Smooth muscle cell of the brain vasculature (primary cell): ENCODE results near the gene LIX1L.

Experiments used
- DNase-seq: peaks from one replicate; pipeline ENCODE4 v3.0.0-alpha.2; 2012; ENCODE audit warnings: low read depth, low spot score

LIX1L gene

GRCh38 chr1:145957443-145958319 is at the start of gene LIX1L:
TSS of gene LIX1L (minus strand) at chr1:145958017. CDS start at chr1:145957927, 90 bp downstream.
- peak; percentile 96 for DNase-seq

GRCh38 chr1:146001709-146002108 is 43.9 kb upstream of the LIX1L start:
- no peak for DNase-seq

DNA sequence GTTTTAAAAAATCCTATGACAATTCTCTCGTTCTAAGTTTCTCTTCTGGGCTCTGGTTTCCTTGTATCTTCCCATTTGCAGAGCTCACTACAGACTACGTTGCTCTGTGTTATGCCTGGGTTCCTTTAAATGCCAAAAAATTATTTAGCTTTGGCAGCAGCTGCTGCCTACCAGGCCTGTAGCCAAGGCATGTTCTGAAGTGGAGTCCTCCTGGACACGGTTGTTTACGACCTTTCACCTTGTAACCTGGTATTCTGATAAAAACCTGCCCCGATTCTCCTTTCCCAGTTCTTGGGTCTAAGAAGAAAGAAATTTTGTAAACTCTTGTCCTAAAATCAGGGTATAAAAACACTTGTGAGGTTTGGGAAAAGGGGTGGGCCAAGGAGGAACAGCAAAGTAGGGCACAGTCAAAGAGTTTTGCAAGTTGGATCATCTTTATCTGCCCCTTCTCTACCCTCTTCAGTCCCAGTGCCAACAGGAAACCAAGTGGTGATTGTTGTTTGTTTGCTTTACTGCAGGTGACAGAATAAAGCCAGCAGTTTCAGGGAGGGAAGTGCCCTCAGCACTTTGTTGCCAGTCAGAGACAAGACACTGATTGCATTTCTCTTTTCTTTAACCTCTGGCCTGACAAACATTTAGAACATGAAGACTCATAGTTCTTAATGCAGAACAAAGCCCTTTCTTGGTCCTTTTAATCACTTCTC is 41.7 kb upstream of the LIX1L start:
- no peak for DNase-seq

GRCh38 chr1:145997718-145998023 is 39.9 kb upstream of the LIX1L start:
- DNase-seq: no peak

DNA sequence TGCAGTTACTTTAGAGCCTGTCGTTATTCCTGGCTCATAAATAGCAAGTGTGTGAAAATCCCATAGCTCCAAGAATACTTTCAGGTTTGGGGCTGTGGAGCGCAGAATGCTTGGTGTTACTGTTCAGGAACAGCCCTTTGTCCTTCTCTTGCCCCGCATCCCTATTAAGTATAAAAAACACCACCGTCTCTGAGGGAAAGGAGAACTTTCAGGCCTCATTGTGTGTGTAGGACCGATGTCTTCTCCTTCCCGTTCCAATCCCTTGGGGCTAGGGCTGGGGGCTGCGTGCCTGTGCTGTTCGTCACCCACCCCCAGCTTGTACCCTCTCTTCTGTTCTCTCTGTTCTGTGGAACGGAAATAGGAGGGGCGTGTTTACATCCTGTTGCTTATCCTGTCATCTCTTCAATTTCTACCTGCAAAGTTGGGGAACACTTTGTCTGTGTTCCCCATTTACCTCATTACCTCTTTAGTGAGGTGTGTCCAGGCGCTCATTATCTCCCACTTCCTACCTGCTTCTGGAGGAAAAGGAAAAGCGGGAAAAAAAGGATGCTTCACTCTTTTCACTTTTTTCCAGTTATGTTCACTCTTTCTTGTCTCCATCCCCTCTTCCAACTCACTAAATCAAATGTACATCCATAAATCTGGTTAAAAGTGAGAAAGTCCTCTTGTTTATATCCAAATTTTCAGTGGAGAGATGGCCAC is 39.4 kb upstream of the LIX1L start:
- DNase-seq: no peak

DNA sequence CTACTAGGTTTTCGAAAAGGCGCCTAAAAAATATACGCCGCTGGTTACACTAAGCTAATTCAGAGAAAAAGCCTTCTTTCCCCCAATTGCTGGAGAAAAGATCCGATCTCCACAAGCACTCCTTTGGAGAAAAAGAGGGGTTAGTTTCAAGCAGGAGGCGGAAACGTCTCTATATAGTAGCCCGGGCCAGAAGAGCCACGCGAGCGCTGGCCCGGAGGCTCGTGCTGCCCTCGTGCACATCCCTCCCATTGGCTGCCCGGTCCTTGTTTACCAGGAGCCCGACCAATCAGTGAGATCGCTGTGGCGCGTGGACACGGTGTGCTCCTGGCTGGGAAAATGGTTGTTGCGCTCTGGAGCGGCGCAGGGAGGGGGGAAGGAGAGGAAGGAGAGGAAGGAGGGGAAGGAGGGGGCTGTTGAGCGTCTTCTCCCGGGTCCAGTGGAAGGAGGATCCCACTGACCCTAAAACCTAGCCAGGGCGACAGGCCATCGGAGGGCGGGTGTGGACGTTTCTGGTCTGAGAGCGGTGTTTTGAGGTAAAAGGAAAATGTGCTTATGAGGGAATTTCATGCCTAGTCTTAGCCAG is 38.7 kb upstream of the LIX1L start, which contains the start of gene TXNIP:
TSS of gene TXNIP (minus strand) at position 147 of the 583 bp plus-strand sequence. CDS start 313 bp downstream, outside the sequence.
- DNase-seq: peak; percentile 96

GRCh38 chr1:145995964-145996432 is 38.2 kb upstream of the LIX1L start:
- no peak for DNase-seq

- no peak for DNase-seq
Measured at GRCh38 chr1:145995148-145995881, 37.5 kb upstream of the LIX1L start.

DNA sequence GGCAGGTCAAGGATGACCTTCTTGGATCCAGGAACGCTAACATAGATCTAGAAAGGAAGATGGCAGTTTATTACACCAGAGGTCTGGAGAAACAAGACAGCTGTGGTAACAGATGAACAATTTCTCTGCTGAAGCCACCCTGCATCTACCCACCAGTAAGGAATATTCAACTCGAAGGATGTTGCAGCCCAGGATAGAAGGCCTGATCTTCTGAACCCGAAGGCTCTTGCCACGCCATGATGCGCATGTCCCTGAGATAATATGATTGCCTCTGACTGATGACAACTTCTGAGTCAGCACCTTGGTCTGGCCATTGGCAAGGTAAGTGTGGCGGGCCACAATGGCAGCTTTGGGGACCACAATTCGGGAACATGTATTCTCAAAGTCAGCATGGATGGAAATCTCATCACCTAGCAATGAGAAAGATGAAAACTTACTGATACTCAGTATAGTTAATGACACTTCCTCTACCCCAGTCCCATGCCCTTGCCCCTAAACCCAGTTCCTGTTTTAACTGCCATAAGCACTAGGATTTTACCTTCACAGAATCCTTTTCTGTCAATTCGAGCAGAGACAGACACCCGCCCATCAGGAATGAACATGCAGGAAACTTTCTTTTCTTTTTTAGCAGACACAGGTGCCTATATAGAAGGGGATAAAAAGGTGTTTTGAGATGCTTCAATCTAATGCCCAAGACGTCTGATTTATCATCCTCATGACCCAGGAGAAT is 36.7 kb upstream of the LIX1L start:
- DNase-seq: no peak

DNA sequence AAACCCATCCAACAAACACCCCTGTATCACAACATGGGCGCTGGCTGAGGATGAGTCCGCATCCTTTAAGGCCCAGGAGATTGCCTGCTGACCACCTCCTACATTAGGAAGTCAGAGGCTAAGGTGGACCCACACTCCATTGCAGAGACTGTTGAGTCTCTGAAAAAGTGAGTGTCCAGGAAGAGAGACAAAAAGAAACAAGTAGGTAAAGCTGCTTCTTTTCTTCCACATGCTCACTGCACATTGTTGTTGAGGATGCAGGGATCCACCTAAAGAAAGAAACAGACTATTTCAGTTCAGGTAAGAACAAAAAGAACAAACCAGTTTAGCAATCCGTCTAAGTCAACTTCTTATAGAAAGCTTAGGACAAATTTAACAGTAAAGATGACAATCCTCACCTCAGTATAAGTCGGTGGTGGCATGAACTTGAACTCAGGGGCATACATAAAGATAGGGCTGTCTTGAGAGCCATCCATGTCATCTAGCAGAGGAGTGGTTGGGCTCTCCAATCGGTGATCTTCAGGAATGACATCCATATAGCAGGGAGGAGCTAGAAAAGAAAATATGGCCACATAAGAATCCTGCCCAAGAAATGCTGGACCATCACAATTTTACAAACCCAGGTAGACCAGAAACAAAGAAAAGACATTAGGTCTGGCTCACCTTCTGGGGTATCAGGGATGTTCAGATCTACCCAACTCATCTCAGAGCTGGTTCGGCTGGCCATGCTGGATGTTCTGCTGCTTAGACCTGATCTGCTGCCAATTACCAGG is 36.0 kb upstream of the LIX1L start:
- DNase-seq: no peak

DNA sequence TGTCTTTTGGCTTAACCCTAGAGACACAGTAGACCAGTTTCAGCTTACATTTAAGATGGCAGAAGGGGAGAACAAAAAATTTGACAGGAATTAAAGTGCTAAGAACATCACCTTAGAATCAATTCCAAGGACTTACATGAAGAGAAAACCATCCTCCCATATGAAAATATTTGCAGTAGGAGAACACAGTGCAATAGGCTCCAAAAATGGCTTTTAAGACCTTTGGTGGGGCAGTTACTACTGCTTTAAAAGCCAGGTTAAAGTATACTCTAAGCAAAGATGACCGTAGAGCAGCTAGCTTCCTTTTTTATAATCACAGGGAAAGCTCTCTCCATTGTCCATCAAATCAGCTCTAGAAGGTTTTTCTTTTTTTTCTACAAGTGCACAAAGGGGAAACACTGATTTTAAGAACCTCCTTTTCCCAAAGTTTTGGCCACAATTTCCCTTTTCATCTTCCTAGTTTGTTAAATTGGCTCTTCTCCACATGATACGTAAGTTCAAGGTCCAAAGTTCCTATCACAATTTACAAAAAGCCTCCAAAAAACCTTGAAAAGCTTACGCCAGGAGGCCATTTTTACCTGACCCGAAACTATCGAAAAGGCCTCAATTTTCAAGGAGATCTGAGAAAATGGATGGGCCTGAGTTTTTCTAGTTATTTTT is 35.3 kb upstream of the LIX1L start:
- DNase-seq: no peak

DNA sequence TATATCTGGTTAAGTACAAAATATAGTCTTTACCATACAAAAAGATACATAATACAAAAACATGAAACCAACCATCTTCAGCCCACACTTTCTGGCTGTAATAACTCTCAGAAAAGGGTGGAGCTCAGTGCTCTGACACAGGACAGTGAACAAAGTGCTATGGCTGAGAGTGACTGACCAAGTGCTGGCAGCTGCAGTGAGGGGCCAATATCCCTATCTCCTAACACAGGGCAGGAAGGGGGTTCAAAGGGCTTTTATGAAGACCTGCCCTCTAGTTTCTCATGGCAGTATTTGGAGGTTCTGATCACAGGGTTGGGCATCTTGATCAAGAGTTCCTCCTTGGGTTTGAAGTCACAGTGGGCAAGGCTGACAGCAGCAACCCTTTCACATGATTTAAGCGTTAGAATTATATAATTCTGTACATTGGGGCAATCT is 34.7 kb upstream of the LIX1L start:
- no peak for DNase-seq

DNA sequence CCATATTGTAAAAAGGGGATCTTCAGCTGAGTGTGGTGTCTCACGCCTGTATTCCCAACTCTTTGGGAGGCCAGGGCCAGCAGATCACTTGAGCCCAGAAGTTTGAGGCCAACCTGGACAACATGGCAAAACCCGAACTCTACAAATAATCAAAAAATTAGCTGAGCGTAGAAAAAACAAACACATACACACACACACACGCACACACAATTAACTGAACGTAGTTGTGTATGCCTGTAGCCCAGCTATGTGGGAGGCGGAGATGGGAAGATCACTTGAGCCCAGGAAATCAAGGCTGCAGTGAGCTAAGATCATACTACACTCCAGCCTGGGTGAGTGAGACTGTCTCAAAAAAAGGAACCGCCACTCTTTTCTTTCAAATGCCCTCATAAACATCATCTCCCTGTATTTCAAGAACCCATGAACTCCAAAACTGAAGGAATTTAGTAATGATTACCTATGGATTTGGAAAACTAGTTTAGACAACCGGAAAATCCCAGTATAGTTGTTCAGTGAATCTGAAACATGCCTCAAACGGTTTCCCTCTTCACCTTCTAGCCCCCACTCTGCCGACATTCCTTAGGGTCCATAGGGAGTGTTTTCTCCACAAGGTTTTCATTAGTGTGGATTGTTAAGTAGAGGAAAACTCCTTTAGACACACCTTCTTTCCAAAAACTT is 34.1 kb upstream of the LIX1L start:
- DNase-seq: no peak

DNA sequence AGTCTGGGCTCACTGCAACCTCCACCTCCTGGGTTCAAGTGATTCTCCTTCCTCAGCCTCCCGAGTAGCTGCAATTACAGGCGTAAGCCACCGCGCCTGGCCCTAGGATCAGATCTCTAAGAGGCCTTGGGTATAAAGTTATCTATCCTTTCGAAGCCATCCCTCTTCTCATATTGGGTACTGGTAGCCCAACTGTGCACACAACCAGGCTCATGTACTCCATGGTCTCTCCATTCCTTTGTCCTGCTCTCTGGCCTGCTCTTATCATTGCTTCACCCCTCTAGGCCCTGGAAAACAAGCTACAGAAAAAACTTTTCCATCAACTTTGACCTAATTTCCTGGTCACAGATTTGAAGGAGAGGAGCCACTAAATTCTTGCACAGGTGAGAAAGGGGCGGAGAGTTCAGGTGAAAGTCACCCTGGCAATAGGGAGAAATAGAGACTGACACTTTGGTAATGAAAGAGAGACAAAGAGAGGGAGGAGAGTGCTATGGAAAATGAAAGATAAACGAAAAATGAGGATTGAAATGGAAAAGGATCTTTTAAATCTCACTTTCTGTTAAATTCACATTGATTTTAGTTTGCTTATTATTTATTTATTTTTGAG is 32.5 kb upstream of the LIX1L start:
- no peak for DNase-seq

DNA sequence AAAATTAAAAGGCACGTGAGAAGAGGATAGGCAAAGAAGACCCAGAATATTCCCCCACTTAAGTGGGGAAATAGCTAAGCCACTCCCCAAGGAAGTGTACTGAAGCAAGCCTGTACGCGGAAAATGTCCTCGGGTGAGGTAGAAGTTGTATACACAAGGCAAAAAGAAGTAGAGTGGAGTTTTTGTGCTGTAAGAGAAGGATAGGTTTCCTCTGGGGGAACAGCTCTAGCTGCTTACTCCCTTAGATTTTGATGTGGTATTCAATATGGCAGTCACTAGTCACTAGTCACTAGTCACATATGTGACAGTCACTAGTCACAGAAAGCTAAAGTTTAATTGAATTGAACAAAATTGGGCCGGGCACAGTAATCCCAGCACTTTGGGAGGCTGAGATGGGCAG is 31.0 kb upstream of the LIX1L start:
- DNase-seq: no peak

DNA sequence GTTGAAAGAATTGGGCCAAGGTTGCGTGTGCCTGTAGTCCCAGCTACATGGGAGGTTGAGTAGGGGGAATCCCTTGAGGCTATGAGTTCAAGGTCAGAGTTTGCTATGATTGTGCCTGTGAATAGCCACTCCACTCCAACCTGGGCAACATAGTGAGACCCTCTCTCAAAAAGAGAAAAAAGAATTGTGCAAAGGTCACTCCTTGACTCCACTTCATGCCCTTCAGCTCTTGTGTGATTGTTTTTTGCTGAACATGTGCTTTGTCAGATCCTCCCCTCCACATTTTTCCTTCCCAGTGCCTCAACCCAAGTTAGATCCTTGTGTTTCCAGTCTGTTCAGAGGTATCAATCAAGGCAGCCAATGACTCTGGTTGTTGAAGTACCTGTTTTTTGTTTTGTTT is 30.1 kb upstream of the LIX1L start:
- DNase-seq: no peak

- no peak for DNase-seq
Measured at GRCh38 chr1:145986551-145986950, 28.7 kb upstream of the LIX1L start.
